H1 (cell line): ENCODE results near the gene CDK7. TPM values are rescaled to one million over a fixed set of nuclear protein-coding genes. Genes with fewer than 3 reads are reported as not detected.

Source experiments
- BRCA1 ChIP-seq: IDR thresholded peaks from 2 replicates; pipeline ENCODE4 v1.6.1; 2012; ENCODE audit warnings: low read depth, low read length, improper control_type of control experiment
- CEBPB ChIP-seq: IDR thresholded peaks from 2 replicates; pipeline ENCODE4 v1.6.1; 2012; ENCODE audit warnings: low read depth, low read length
- EGR1 ChIP-seq: IDR thresholded peaks from 2 replicates; pipeline ENCODE4 v1.6.1; 2011; ENCODE audit warnings: low read depth, low read length, borderline replicate concordance
- JUND ChIP-seq: IDR thresholded peaks from 2 replicates; pipeline ENCODE4 v1.6.1; 2011; ENCODE audit warnings: mild to moderate bottlenecking, improper control_type of control experiment, low read length
- KDM1A ChIP-seq: fragments of 200-600, 300-600 bp; sonication (generic); IDR thresholded peaks from 2 replicates; pipeline ENCODE4 v1.7.1; 2016; ENCODE audit warnings: mild to moderate bottlenecking, low read length, borderline replicate concordance
- polyA plus RNA-seq, 7 experiments: library from polyadenylated mRNA; depleted of rRNA in 3 of 7; stranded (reverse) in 5 of 7; unstranded in 2 of 7; fragments of >200 nt in 5 of 7; fragments of 200-250 nt in 2 of 7; gene quantifications; 1 replicate in 5 of 7; 2 replicates in 1 of 7; 4 replicates in 1 of 7; pipeline versions ENCODE4 v1.2.1 to v1.2.3, GENCODE V29; 2011 to 2013; ENCODE audit warnings: missing spikeins in 2 of 7, mixed read lengths in 2 of 7
- total RNA-seq: library from RNA; stranded (reverse); fragmentation: NEBNext Ultra II Directional; extraction: Animal tissue kit (Norgen Biotek cat#: 25700); gene quantifications from 2 replicates; pipeline ENCODE4 v1.2.1, GENCODE V29; 2021
- TF ChIP-seq, protein P1 (sequence below): fragments of 300-600 bp; sonication (generic); IDR thresholded peaks from 2 replicates; pipeline ENCODE4 v1.7.1; 2012; ENCODE audit warnings: low read length, moderate library complexity, mild to moderate bottlenecking, inconsistent platforms; ENCODE audit not compliant: insufficient replicate concordance

The CDK7 gene
- total and polyA plus RNA-seq, 2 of the 8 experiments (the other 6 are each of a cell fraction or from before 2014, with no cell fraction given), result 39.9 to 63.4 TPM

DNA sequence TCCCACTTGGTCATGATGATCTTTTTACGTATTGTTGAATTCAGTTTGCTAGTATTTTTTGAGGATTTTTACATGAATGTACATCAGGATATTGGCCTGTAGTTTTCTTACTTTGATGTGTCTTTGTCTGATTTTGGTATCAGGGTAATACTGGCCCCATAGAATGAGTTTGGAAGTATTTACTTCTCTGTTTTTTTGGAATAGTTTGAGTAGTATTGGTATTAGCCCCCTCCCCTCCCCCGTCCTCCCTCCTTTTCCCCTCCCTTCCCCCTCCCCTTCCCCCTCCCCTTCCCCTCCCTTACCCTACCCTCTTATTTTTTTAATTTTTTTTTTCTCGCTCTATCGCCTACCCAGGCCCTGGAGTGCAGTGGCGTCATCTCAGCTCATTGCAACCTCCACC is 10.3 kb downstream of the CDK7 start (continued):
- TF ChIP-seq, protein P1, sequence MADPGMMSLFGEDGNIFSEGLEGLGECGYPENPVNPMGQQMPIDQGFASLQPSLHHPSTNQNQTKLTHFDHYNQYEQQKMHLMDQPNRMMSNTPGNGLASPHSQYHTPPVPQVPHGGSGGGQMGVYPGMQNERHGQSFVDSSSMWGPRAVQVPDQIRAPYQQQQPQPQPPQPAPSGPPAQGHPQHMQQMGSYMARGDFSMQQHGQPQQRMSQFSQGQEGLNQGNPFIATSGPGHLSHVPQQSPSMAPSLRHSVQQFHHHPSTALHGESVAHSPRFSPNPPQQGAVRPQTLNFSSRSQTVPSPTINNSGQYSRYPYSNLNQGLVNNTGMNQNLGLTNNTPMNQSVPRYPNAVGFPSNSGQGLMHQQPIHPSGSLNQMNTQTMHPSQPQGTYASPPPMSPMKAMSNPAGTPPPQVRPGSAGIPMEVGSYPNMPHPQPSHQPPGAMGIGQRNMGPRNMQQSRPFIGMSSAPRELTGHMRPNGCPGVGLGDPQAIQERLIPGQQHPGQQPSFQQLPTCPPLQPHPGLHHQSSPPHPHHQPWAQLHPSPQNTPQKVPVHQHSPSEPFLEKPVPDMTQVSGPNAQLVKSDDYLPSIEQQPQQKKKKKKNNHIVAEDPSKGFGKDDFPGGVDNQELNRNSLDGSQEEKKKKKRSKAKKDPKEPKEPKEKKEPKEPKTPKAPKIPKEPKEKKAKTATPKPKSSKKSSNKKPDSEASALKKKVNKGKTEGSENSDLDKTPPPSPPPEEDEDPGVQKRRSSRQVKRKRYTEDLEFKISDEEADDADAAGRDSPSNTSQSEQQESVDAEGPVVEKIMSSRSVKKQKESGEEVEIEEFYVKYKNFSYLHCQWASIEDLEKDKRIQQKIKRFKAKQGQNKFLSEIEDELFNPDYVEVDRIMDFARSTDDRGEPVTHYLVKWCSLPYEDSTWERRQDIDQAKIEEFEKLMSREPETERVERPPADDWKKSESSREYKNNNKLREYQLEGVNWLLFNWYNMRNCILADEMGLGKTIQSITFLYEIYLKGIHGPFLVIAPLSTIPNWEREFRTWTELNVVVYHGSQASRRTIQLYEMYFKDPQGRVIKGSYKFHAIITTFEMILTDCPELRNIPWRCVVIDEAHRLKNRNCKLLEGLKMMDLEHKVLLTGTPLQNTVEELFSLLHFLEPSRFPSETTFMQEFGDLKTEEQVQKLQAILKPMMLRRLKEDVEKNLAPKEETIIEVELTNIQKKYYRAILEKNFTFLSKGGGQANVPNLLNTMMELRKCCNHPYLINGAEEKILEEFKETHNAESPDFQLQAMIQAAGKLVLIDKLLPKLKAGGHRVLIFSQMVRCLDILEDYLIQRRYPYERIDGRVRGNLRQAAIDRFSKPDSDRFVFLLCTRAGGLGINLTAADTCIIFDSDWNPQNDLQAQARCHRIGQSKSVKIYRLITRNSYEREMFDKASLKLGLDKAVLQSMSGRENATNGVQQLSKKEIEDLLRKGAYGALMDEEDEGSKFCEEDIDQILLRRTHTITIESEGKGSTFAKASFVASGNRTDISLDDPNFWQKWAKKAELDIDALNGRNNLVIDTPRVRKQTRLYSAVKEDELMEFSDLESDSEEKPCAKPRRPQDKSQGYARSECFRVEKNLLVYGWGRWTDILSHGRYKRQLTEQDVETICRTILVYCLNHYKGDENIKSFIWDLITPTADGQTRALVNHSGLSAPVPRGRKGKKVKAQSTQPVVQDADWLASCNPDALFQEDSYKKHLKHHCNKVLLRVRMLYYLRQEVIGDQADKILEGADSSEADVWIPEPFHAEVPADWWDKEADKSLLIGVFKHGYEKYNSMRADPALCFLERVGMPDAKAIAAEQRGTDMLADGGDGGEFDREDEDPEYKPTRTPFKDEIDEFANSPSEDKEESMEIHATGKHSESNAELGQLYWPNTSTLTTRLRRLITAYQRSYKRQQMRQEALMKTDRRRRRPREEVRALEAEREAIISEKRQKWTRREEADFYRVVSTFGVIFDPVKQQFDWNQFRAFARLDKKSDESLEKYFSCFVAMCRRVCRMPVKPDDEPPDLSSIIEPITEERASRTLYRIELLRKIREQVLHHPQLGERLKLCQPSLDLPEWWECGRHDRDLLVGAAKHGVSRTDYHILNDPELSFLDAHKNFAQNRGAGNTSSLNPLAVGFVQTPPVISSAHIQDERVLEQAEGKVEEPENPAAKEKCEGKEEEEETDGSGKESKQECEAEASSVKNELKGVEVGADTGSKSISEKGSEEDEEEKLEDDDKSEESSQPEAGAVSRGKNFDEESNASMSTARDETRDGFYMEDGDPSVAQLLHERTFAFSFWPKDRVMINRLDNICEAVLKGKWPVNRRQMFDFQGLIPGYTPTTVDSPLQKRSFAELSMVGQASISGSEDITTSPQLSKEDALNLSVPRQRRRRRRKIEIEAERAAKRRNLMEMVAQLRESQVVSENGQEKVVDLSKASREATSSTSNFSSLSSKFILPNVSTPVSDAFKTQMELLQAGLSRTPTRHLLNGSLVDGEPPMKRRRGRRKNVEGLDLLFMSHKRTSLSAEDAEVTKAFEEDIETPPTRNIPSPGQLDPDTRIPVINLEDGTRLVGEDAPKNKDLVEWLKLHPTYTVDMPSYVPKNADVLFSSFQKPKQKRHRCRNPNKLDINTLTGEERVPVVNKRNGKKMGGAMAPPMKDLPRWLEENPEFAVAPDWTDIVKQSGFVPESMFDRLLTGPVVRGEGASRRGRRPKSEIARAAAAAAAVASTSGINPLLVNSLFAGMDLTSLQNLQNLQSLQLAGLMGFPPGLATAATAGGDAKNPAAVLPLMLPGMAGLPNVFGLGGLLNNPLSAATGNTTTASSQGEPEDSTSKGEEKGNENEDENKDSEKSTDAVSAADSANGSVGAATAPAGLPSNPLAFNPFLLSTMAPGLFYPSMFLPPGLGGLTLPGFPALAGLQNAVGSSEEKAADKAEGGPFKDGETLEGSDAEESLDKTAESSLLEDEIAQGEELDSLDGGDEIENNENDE, result no peak
- no peak for TF ChIP-seq CEBPB
- no peak for TF ChIP-seq EGR1
- TF ChIP-seq JUND, result no peak
- TF ChIP-seq BRCA1, result no peak
- TF ChIP-seq KDM1A, result no peak
